Measurements from ENCODE around the gene BIRC2.
"Not testable (repeated sequence)": the region's sequence is repeated elsewhere in the genome, so short reads cannot be mapped to it uniquely, and the experiment has no call there.

Gene BIRC2

DNA sequence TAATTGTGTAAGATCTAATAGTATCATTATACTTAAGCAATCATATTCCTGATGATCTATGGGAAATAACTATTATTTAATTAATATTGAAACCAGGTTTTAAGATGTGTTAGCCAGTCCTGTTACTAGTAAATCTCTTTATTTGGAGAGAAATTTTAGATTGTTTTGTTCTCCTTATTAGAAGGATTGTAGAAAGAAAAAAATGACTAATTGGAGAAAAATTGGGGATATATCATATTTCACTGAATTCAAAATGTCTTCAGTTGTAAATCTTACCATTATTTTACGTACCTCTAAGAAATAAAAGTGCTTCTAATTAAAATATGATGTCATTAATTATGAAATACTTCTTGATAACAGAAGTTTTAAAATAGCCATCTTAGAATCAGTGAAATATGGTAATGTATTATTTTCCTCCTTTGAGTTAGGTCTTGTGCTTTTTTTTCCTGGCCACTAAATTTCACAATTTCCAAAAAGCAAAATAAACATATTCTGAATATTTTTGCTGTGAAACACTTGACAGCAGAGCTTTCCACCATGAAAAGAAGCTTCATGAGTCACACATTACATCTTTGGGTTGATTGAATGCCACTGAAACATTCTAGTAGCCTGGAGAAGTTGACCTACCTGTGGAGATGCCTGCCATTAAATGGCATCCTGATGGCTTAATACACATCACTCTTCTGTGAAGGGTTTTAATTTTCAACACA, 23.3 kb upstream of the BIRC2 start:
- no peak for DNase-seq

DNA sequence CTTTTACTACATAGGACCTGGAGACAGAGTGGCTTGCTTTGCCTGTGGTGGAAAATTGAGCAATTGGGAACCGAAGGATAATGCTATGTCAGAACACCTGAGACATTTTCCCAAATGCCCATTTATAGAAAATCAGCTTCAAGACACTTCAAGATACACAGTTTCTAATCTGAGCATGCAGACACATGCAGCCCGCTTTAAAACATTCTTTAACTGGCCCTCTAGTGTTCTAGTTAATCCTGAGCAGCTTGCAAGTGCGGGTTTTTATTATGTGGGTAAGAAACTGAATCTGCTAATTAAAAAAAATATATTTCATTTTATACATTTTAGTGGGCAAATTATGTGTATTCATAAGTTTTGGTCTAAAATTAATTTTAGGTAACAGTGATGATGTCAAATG, 21.9 kb upstream of the BIRC2 start:
- DNase-seq, result no peak

DNA sequence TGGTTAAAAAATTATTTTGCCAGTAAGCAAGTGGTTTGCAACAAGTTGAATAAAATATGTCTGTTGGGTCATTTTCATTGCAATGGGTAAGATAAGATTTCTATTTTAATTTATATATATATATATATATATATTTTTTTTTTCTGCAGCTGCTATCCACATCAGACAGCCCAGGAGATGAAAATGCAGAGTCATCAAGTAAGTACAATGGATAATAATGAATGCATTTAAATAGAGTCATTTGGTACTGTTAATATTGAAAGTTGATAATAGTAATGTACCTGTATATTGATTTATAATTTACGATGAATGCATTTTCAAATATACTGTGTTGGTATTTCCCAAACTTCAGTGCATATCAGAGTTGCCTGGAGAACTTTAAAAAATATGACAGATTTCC, 18.3 kb upstream of the BIRC2 start:
- DNase-seq, result no peak

DNA sequence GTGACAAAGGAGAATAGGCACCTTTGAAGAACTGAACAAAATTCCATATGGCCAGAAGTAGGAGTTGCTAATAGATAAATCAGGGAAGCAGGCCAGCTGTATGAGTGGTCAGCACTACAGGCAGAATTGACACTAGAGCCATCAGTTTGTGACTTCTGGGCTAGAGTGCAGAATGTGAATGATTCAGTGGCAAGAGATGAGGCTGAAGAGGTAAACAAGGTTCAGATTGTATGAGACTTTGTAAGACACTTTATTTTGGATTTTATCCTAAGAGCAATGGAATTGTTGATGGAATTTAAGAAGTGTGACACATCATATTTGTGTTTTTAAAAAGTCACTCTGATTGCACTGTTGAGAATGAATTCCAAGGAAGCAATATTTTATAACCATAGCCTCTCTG, 16.8 kb upstream of the BIRC2 start:
- DNase-seq, result no peak

DNA sequence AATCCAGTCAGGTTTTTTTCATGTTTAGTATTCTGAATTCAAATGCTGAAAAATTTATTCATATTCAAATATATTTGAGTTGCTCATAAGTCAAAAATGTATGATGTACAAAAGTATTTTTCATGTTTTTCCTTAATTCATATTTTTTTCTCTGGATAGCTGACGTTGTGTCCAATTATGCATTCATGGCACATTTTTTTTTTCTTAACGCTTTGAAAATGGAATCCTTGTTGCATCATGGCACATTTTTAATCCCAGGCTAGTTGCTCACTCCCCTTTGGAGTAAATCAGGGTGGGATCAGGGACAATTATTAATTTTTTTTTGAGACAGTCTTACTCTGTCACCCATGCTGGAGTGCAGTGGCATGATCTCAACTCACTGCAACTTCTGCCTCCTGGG, 15.7 kb upstream of the BIRC2 start:
- no peak for DNase-seq

DNA sequence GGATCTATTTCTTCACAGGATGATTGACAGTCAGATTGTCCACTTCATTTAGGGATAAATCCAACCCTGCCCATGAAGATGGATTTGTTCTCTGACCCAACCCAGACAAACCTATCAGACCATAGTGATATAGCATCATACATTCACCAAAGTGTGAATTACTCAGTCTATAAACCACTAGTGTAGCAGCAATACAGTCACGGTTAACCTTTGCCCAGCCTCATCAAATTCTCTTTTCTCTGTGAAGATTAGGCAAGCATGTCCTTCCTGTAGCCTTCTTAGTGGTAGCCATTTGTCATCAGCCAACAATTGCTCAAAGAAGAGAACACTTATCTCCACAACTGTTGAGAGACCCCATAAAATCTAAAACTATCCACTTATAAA, 14.4 kb upstream of the BIRC2 start:
- no peak for DNase-seq

DNA sequence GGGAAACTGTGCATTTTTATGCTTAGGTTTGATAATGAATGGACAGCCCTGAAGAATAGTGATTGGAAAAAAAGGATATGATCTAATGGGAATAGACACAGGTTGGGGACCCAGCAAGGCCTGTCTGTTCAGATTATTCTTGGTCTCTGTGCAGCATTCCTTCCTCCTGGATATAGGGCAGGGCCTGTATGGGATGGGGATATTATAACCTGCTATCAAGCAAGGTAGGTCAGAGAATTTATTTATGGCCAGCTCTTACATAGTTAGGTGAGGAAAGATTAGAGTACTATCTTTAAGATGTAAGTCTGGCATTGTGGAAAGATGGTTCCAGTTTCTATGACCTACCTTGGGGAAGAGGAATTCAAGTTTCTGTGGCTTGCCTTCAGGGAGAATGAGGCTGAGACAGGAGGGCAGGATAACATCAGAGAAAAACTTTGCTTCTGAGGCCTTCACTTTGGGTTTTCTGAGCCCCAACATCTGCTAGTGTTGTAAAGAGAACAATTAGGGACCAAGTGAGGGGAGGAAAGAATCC, 8.5 kb upstream of the BIRC2 start:
- DNase-seq, result no peak

DNA sequence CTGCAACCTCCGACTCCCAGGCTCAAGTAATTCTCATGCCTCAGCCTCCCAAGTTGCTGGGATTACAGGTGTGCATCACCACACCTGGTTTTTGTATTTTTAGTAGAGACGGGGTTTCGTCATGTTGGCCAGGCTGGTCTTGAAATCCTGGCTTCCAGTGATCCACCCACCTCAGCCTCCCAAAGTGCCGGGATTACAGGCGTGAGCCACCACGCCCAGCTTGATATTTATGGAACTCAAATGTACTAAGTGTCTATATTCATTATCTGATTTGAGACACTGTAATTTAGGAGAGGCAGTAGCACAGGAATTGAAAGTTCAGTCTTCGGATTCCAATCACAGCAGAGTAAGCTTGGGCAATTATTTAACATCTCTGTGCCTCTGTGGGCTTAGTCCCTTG, 5.7 kb upstream of the BIRC2 start:
- DNase-seq, result not testable (repeated sequence)

DNA sequence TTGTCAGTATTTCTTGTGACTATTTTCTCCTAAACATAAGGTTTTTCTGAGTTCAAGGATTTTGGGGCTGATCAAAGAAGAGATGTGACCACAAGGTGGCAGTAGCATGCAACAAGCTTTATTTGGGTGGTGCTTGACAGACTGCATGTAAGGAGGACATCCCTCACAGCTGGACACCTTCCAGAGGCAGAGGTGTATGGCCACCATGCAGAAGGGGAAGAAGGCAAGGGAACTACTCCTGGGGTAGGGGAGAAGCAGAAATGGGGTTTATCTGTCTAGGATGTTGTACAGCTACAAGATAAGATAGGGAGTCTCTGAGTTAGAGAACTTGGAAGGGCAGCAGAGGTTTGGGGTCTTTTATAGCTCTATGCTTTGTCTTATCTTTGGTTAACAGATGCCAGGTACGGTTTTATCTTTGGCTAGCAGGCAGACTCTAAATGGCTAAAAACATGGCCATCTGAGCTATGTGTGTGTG, 5.1 kb upstream of the BIRC2 start:
- peak; percentile 83 for DNase-seq

DNA sequence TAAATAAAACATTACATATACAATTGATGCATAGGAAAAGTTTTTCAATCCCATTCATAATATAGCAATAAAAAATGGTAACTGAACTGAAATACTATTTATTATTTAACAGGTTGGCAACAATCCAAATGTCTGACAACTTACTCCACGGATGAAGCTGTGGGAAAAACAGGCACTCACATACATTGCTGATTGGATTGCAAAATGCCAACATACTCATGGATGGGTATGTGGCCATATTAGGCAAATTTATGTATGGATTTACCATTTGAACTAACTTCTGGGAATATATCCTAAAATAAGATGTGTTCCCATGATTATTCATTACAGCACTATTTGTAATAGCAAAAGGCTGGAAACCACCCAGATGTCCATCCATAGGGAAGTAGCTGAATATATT, 3.2 kb upstream of the BIRC2 start:
- DNase-seq, result no peak

DNA sequence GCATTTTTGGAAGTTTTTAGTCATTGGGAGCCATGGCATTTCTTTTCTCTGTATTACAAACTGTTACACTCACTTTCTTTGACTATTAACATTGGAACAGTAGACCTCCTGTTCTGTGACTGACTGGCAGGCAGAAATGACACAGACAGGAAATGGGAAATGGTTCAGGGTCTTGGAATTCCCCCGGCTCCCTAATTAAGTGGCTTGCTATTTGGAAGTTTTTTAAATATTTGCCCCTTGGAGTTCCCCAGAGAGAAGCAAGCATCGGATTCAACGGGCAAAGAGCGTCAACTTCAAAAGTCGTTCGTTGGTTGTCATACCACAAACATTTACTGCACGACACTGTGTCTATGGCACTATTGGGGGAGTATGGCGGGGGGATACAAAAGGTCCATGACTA, 1.1 kb upstream of the BIRC2 start:
- peak; percentile 50 for DNase-seq

DNA sequence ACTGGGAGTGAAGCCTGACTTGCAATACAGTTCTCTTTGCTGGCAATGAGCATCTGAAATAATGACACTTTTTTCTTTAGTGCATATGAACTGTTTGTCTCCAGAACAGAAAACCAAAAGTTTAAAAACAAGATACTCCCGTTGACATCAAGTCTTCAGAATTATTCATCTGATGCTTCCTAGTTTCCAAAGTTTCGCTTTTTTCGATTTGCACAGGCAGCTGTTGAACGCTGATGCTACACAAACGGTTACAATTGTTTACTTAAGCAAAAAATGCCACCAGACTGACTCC, 612 bp upstream of the BIRC2 start:
- DNase-seq, result no peak

DNA sequence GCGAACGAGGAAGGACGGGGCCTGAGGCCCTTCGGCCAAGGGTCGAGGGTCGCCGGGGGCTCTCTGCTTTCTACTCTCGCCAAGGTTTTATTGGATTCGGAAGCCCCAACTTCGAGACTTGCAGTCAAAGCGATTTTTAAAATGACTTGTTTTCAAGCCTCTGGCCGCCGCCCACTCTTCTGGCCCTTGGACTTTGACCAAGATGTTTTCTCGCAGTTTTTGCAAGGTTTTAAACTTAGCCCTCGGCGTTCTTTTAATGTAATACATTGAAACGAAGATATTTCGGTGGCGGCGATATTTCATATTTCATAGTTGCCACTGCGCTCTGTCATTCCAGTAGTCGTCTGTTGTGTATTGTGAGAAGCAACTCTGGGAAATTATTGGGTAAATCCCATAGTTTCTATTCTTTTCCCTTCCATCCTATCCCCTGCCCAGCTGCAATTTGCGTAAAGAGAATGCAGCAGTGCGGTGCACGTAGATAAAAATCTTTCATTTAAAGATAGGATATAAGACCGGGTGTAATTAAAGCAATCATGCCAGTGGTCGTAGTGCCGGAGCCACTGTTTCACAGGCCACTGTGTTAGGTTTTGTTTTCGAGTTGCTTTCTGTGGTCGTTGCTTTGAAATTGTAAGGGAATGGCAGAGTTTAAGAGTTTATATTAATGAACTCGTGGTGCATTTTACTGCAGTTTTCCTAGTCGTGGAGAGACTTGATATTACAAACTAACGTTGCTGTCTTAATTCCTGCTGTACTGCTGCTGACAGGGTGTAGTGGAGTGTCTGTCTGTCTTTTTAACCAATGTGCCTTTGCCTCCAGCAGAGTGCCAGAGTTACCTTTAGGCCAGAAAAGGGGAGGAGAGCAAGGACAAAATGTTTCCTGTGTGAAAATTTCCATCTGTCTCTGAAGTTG, 702 bp downstream of the BIRC2 start:
- DNase-seq, result peak; percentile 53

DNA sequence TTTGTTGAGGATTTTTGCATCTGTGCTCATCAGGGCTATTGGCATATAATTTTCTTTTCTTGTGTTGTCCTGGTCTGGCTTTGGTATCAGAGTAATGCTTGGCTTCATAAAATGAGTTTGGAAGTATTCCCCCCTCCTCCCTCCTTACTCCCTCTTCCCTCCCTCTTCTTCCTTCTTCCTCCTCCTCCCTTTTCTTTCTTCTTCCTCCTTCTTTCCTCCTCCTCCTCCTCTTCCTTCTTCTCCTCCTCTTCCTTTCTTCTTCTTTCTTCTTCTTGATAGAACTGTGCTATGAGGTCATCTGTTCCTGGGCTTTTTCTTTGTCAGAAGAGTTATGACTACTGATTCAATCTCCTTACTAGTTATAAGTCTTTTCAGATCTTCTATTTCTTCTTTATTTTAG, 10.1 kb downstream of the BIRC2 start:
- DNase-seq, result no peak

DNA sequence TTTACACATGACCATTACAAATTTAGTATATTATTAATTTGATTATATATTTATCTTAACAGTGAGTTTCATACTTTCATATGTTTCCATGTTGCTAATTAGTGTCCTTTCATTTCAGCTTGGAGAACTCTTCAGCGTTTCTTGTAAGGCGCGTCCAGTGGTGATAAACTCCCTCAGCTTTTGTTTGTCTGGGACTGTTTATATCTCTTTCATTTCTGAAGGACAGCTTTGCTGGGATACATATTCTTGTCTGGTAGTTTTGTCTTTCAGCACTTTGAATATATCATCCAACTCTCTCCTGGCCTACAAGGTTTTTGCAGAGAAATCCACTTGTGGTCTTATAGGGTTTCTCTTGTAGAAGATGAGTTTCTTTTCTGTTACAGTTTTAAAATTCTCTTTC, 12.4 kb downstream of the BIRC2 start:
- DNase-seq, result no peak

DNA sequence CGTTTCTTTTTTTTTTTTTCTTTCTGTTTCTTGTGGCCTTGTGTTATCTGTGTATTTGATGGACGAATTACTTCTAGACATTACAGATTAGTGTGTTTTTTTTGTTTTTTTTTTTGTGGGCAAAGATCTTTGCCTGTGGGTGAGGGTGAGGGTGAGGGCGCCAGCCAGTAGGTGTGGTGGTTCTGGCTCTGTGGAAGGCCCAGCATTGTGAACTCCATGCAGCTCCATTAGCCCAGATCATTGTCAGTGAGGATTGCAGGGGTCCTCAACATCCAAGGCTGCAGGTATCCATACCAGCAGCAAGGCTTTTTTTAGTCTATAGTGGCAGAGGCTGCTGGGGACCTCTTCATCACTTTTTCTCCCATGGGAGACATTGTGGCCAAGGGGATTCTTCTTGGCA, 13.7 kb downstream of the BIRC2 start:
- DNase-seq, result no peak

DNA sequence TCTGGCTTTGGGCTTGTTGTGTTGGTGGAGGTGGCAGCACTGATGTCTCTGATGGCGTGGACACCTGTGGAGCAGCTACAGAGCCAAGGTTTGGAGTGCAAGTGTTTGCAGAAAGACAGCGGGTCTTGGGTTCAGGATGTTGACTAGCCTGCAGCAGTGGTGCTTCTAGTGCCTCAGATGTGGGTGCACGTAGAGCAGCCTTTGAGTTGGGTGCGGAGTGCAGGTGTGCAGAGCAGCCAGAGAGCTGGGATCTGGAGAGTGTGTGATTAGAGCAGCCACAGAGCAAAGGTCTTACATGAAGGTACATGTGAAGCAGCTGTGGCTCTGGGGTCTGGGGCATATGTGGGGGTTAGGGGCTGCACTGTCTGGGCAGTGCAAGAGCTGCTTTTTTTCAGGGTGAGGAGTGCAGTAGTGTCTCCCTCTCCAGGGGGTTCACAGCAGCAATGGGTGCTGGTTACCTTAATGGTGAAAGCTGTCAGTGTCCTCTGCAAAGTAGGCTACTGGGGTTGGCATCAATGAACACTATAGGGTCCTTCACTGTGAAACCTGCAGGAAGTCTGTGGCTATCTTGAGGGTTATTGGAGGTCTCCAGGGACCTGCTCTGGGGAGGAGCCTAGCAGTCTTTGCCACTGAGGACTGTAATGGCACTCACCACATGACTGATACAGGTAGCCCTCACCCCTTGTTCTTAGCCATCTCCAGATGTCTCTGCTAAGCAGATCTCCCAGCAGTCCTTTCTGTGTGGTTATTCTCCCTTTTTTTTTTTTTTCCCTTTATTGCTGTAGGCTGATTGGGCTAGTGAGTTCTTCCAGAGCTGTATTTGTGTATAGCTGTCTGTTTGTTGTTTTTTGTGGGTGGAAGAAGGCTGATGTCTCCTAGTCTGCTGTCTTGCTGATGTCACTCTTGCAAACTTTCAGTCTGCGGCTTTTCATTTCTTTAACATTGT, 14.3 kb downstream of the BIRC2 start:
- peak; percentile 55 for DNase-seq

DNA sequence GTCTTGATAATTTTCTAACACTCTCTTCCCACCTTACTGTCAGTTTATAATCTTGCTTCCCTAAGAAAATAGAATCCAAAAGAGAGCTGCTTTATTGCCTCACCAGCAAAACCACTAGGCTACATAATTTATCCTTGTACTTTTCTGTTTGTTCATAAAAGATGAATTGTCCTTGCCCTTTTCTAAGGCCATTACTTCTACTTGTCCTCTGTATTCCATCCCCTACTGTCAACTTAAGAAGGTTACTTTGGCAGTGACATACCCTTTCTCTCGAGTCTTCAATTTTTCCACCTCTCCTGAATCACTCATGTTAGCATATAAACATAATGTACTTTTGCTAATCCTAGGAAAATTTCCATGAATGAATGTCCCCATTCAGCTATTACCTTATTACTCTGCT, 18.0 kb downstream of the BIRC2 start:
- no peak for DNase-seq

DNA sequence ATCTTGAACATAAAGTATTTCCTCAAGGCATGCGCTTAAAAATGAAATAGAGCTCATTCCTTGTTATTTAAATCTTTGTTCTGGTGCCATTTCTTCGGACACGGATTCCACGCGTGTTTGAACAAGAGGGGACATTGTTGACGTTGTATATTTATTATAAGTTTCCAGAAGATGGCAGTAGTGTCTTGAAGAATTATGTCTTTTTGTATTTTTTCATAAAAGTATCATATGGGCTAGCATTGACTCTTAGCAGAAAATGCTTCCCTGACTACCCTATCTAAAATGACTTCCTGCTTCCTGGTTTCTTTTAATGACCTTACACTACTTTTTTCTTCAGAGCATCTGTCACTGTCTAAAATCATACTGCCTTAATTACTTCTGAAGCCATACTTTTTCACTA, 20.4 kb downstream of the BIRC2 start:
- peak; percentile 43 for DNase-seq

DNA sequence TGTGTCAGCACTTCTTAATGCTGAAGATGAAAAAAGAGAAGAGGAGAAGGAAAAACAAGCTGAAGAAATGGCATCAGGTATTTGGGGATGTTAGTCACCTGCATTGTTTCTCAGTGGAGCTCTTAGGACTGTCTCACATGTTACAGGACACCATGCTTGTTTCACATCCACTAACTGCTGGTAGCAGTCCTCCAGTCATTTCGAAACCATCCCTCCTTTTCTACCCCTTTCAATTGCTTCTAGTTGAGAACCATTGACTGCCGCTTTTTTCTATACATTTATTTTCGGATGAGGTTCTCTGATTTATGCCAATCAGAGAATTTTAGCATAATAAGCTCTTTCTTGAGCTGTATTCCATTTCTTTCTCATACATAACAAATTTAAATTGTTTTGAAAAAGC, 21.5 kb downstream of the BIRC2 start:
- no peak for DNase-seq

DNA sequence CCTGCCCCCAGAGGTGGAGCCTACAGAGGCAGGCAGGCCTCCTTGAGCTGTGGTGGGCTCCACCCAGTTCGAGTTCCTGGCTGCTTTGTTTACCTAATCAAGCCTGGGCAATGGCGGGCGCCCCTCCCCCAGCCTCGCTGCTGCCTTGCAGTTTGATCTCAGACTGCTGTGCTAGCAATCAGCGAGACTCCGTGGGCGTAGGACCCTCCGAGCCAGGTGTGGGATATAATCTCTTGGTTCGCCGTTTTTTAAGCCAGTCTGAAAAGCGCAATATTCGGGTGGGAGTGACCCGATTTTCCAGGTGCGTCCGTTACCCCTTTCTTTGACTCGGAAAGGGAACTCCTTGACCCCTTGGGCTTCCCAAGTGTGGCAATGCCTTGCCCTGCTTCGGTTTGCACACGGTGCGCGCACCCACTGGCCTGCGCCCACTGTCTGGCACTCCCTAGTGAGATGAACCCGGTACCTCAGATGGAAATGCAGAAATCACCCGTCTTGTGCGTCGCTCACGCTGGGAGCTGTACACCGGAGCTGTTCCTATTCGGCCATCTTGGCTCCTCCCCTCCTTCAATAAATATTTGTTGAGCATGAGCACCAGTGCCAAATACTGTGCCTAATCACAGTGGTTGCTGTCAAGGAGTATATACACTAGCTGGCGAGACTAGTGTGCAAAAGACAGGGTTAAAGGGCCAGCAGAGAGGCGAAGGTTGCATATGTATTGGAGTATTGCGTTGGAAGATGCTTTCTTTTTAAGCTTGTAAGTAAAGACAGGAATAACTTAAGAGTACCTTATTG, 27.8 kb downstream of the BIRC2 start:
- DNase-seq, result not testable (repeated sequence)

DNA sequence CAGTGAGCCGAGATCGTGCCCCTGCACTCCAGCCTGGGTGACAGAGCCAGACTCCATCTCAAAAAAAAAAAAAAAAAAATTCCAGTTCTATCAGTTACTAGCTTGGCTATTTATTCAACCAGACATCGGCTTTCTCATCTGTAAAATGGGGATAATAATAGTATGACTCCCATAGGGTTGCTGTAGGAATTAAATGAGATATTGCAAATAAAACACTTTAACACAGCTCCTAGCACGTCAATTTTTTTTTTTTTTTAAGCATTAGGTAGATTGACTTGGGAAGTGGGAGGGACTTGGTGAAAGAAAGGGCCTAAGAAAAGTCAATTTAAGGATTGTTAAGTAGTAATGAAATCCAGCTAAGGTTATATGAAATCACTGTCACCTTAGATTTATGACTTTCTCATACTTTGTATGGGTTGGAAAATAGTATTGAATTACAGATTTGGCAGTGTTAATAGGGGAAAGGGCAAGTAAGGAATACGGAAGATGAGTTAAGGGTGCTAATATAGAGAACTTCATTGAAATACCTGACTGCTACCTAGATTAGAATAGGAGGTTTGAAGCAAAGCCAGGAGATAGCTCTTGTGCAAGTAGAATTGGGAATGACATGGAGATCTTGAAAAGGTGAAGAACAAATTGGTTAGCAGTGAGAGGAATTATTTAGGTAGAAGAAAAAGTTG, 28.8 kb downstream of the BIRC2 start:
- DNase-seq, result no peak
